Measurements from ENCODE around the gene AFF3. TPM values are rescaled to one million over a fixed set of nuclear protein-coding genes. Genes with fewer than 3 reads are reported as not detected.

The AFF3 gene
- polyA plus RNA-seq, 1 donor (not counting 4 experiments of a cell fraction or from before 2014, with no cell fraction given): not detected

DNA sequence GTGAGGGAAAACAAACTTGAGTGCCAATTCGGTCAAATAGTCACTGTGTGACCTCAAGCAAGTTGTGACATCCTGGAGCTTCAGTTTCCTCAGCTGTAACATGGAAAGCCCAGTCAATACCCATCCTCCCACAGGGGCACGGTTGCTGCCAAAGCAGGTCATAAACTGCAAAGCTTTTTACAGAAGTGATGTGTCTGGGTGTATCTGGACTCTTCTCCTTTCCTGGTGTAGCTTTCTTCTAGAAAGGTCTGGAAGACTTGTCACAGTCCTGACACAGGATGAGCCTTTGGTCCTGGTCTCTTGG, 4.2 kb upstream of the AFF3 start:
- peaks cover 3% of the 10 kb centered on the region for H3K9me3 ChIP-seq (ENCODE audit: control insufficient read depth, low read depth, low read length)
- H3K27ac ChIP-seq (ENCODE audit: control insufficient read depth, insufficient read depth, low read length): no peak overlapping the region
- no peak overlapping the region for H3K4me2 ChIP-seq (ENCODE audit: control insufficient read depth, extremely low read depth, insufficient read depth, low read depth, low read length)
- FAIRE-seq (no peak), DNase-seq (ENCODE audit: low read depth, low spot score) (no peak)
- TF ChIP-seq EZH2 (IDR thresholded peaks at IDR 0.05; ENCODE audit: low read length): no peak
- TF ChIP-seq, protein P1, sequence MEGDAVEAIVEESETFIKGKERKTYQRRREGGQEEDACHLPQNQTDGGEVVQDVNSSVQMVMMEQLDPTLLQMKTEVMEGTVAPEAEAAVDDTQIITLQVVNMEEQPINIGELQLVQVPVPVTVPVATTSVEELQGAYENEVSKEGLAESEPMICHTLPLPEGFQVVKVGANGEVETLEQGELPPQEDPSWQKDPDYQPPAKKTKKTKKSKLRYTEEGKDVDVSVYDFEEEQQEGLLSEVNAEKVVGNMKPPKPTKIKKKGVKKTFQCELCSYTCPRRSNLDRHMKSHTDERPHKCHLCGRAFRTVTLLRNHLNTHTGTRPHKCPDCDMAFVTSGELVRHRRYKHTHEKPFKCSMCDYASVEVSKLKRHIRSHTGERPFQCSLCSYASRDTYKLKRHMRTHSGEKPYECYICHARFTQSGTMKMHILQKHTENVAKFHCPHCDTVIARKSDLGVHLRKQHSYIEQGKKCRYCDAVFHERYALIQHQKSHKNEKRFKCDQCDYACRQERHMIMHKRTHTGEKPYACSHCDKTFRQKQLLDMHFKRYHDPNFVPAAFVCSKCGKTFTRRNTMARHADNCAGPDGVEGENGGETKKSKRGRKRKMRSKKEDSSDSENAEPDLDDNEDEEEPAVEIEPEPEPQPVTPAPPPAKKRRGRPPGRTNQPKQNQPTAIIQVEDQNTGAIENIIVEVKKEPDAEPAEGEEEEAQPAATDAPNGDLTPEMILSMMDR (optimal IDR thresholded peaks at IDR 0.05 in 1 of 3, IDR thresholded peaks at IDR 0.05 in 1 of 3, conservative IDR thresholded peaks at IDR 0.05 in 1 of 3; ENCODE audit: extremely low read depth in 1 of 3, insufficient read depth in 2 of 3, low read length in 3 of 3): no peak
- H3K79me2 ChIP-seq (ENCODE audit: control insufficient read depth, insufficient read depth, low read length): no peaks in the 10 kb centered on the region
- H2AFZ ChIP-seq (ENCODE audit: control insufficient read depth, low read length): no peak overlapping the region
- no peaks in the 10 kb centered on the region for H3K27me3 ChIP-seq (ENCODE audit: control insufficient read depth, extremely low read depth, insufficient read depth, low read length)
- H3K9ac ChIP-seq (ENCODE audit: control insufficient read depth, extremely low read depth, insufficient read depth, low read length): no peak overlapping the region
- dilution Hi-C loops (cut with MboI; ENCODE audit: extremely low pct_ligation_motif_present, low sequenced_read_pairs): no loop called here
- H4K20me1 ChIP-seq (ENCODE audit: control insufficient read depth, extremely low read depth, insufficient read depth, low read length): no peaks in the 10 kb centered on the region
- no peak overlapping the region for H3K4me3 ChIP-seq (ENCODE audit: control insufficient read depth in 2 of 3, extremely low read depth in 1 of 3, insufficient read depth in 2 of 3, low read depth in 1 of 3, low read length in 3 of 3)
- H3K4me1 ChIP-seq (ENCODE audit: control insufficient read depth, extremely low read depth, insufficient read depth, low read length): no peaks in the 10 kb centered on the region
- H3K9me1 ChIP-seq (ENCODE audit: control insufficient read depth, extremely low read depth, insufficient read depth, low read length): no peaks in the 10 kb centered on the region
- no peaks in the 10 kb centered on the region for H3K36me3 ChIP-seq (ENCODE audit: control insufficient read depth in 2 of 2, extremely low read depth in 1 of 2, insufficient read depth in 2 of 2, low read length in 2 of 2)

DNA sequence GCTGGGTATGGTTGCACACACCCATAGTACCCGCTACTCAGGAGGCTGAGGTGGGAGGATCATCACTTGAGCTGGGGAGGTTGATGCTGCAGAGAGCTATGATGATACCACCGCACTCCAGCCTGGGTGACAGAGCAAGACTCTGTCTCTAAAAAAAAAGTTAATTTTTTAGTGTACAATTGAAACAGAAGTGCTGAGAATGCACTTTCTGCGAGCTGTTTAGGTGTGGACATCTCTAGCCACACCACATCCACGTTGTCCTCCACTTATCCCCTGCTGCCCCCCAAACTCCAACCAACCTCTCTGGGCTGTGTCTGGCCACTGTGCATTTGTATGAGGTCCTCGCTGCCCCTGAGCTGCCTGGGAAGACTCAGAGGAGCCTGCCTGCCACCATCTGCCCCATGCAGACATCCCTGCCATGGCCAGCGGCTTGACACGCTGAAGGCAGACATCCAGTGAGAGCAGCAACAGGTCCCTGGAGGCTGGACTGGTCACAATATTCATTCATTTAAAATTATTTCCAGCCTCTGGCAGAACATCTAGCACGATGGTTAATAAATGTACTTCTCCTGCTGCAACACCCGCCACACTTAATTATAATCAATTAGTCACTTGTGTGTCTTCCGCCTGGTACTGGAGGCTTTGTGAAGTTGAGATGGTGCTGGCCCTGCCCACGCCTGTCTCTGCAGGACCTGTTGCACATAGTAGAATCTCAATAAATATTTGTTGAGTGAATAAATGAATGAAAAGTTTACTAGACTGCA, 3.7 kb upstream of the AFF3 start:
- no peaks in the 10 kb centered on the region for H3K27me3 ChIP-seq (ENCODE audit: control insufficient read depth, extremely low read depth, insufficient read depth, low read length)
- H3K27ac ChIP-seq (ENCODE audit: control insufficient read depth, insufficient read depth, low read length): no peak overlapping the region
- H3K9me1 ChIP-seq (ENCODE audit: control insufficient read depth, extremely low read depth, insufficient read depth, low read length): no peaks in the 10 kb centered on the region
- no peaks in the 10 kb centered on the region for H3K79me2 ChIP-seq (ENCODE audit: control insufficient read depth, insufficient read depth, low read length)
- H3K4me1 ChIP-seq (ENCODE audit: control insufficient read depth, extremely low read depth, insufficient read depth, low read length): no peaks in the 10 kb centered on the region
- no peak overlapping the region for H2AFZ ChIP-seq (ENCODE audit: control insufficient read depth, low read length)
- no peaks in the 10 kb centered on the region for H3K36me3 ChIP-seq (ENCODE audit: control insufficient read depth in 2 of 2, extremely low read depth in 1 of 2, insufficient read depth in 2 of 2, low read length in 2 of 2)
- no peak for TF ChIP-seq EZH2 (IDR thresholded peaks at IDR 0.05; ENCODE audit: low read length)
- TF ChIP-seq, protein P1 (optimal IDR thresholded peaks at IDR 0.05 in 1 of 3, IDR thresholded peaks at IDR 0.05 in 1 of 3, conservative IDR thresholded peaks at IDR 0.05 in 1 of 3; ENCODE audit: extremely low read depth in 1 of 3, insufficient read depth in 2 of 3, low read length in 3 of 3): no peak
- FAIRE-seq: no peak
- no peak for DNase-seq (ENCODE audit: low read depth, low spot score)
- dilution Hi-C loops (cut with MboI; ENCODE audit: extremely low pct_ligation_motif_present, low sequenced_read_pairs): no loop called here
- no peak overlapping the region for H3K4me2 ChIP-seq (ENCODE audit: control insufficient read depth, extremely low read depth, insufficient read depth, low read depth, low read length)
- no peaks in the 10 kb centered on the region for H4K20me1 ChIP-seq (ENCODE audit: control insufficient read depth, extremely low read depth, insufficient read depth, low read length)
- no peak overlapping the region for H3K4me3 ChIP-seq (ENCODE audit: control insufficient read depth in 2 of 3, extremely low read depth in 1 of 3, insufficient read depth in 2 of 3, low read depth in 1 of 3, low read length in 3 of 3)
- no peak overlapping the region for H3K9ac ChIP-seq (ENCODE audit: control insufficient read depth, extremely low read depth, insufficient read depth, low read length)
- H3K9me3 ChIP-seq (ENCODE audit: control insufficient read depth, low read depth, low read length): peaks cover 3% of the 10 kb centered on the region

Measured in keratinocyte (primary cell).